Ishikawa (cell line): ENCODE measurements around the gene CLDN2.

Source experiments
- CEBPB ChIP-seq: IDR thresholded peaks from 2 replicates; pipeline ENCODE4 v1.6.1; 2012
- EGR1 ChIP-seq: IDR thresholded peaks from 2 replicates; pipeline ENCODE4 v1.6.1; 2012

GRCh38 chrX:106939566-106939965 lies 19.4 kb downstream of the CLDN2 start:
- no peak for TF ChIP-seq CEBPB
- TF ChIP-seq EGR1 = no peak
